Psoas muscle (tissue), 8 donors: ENCODE measurements around the gene TMEM250. TPM values are rescaled to one million over a fixed set of nuclear protein-coding genes. Genes with fewer than 3 reads are reported as not detected.

Source experiments
- ATAC-seq, 4 donors: fragments of 200-7000 bp; cut with Tn5 transposase; one replicate each; pipeline ENCODE4 v1.9.1; 2020; ENCODE audit warnings: moderate library complexity in 3 of 4, mild to moderate bottlenecking in 2 of 4
- DNase-seq, 2 donors: peaks; one replicate each; pipeline ENCODE4 v3.0.0-alpha.2; 2020
- H3K27ac ChIP-seq: fragments of 200-600 bp; one replicate; pipeline ENCODE4 v1.8.0; 2022
- H3K27me3 ChIP-seq, 3 donors: fragments of 200-600 bp in 1 of 3; one replicate each; pipeline versions ENCODE4 v1.6.1 to v1.8.0; 2013 to 2022; ENCODE audit warnings: low read length in 2 of 3, mild to moderate bottlenecking in 2 of 3, moderate library complexity in 1 of 3; ENCODE audit not compliant: insufficient read depth in 3 of 3
- H3K36me3 ChIP-seq, 2 donors: fragments of 200-600 bp in 1 of 2; one replicate each; pipeline versions ENCODE4 v1.6.1 to v1.8.0; 2013 to 2022; ENCODE audit warnings: low read depth in 1 of 2, mild to moderate bottlenecking in 1 of 2, moderate library complexity in 1 of 2; ENCODE audit not compliant: insufficient read depth in 1 of 2
- H3K4me1 ChIP-seq: fragments of 200-600 bp; one replicate; pipeline ENCODE4 v1.8.0; 2022
- H3K4me3 ChIP-seq: fragments of 200-600 bp; one replicate; pipeline ENCODE4 v1.8.0; 2022; ENCODE audit warnings: mild to moderate bottlenecking
- H3K9me3 ChIP-seq: fragments of 200-600 bp; one replicate; pipeline ENCODE4 v1.8.0; 2022
- WGBS, 3 donors: extraction: QIAGEN DNeasy Blood & Tissue Kit; methylation state at CpG; one replicate each; pipeline versions ENCODE4 v1.1.6 to v1.1.7; 2013; 5-methylcytosine and 5-hydroxymethylcytosine counted together
- intact Hi-C, 2 donors: fragments of 100-400 bp; cut with DNase I; formaldehyde crosslinking; loops; one replicate each; pipeline versions ENCODE4 v1.11.0 to v1.14.2; 2022
- polyA plus RNA-seq, 3 donors: library from polyadenylated mRNA; stranded (reverse); fragments of 200-250 nt; gene quantifications; one replicate each; pipeline ENCODE4 v1.2.3, GENCODE V29; 2013
- total RNA-seq, 4 donors: library from RNA; stranded (reverse); fragmentation: NEBNext Ultra II Directional in 2 of 4; extraction: Animal tissue kit (Norgen Biotek cat#: 25700) in 2 of 4; gene quantifications; one replicate each; pipeline versions ENCODE4 v1.2.1 to v1.2.4, GENCODE V29; 2021 to 2023
- TF ChIP-seq, protein P1 (sequence below): fragments of 200-600 bp; IDR thresholded peaks from one replicate; pipeline ENCODE4 v1.8.0; 2022; ENCODE audit warnings: antibody characterized with exemption
- donor health status: healthy with polysubstance abuse.
- donor health status: DM: no; HTN: no; CAD: no; lungs with moderate emphysema.
- donor health status: Bipolar disorder and iron deficiency.
- donor health status: healthy.
- donor health status: DM: yes; HTN: yes; CAD: no.
- donor health status: DM: no; HTN: no; CAD: no.
- donor health status: DM: no; HTN: no; CAD: no.
- donor health status: DM: yes; HTN: yes; CAD: no.

TMEM250 gene
- total and polyA plus RNA-seq, 7 donors: 17.3 to 49.5 (median 27.8) TPM

DNA sequence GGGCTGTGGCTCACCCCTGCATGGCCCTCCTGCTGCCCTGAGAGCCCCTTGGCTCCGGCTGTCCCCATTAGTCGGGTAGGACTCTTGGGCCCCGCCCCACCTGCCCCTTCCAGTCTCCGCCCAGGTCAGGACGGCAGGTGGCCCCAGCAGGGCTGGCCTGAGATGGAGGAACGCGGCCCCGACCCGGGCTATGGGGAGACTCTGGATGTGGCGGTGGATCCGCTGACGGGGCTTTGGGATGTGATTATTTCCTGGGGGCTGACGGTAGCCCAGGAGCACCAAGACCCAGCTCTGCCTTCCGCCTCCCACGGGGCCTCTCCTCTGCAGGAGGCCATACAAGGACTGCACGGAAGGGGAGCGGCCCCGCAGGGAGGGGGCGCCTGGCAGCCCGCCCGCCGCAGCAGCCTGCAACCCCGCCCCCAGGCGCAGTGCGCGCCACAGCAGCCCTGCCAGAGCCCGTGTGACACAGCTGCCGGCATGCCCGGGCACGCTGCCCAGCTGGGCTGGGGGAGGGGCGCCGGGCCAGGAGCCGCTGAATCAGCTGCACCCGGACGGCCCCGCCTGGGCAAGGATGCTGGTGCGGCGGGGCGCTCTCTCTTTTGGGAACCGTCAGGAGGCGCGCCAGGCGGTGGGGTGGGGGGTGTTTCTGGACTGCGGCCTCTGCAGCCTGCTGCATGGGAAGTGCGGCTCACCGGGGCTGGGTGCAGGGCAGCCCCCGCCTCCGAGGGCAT, 9.2 kb downstream of the TMEM250 start:
- DNase-seq (peak; percentile 96), ATAC-seq (peak; percentile 87 to 89 (median 88))
- TF ChIP-seq, protein P1, sequence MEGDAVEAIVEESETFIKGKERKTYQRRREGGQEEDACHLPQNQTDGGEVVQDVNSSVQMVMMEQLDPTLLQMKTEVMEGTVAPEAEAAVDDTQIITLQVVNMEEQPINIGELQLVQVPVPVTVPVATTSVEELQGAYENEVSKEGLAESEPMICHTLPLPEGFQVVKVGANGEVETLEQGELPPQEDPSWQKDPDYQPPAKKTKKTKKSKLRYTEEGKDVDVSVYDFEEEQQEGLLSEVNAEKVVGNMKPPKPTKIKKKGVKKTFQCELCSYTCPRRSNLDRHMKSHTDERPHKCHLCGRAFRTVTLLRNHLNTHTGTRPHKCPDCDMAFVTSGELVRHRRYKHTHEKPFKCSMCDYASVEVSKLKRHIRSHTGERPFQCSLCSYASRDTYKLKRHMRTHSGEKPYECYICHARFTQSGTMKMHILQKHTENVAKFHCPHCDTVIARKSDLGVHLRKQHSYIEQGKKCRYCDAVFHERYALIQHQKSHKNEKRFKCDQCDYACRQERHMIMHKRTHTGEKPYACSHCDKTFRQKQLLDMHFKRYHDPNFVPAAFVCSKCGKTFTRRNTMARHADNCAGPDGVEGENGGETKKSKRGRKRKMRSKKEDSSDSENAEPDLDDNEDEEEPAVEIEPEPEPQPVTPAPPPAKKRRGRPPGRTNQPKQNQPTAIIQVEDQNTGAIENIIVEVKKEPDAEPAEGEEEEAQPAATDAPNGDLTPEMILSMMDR: no peak
- H3K9me3 ChIP-seq: no peaks in the 10 kb centered on the region
- peaks cover 0 to 14% of the 10 kb centered on the region in 2 donors for H3K36me3 ChIP-seq
- peaks cover 46% of the 10 kb centered on the region for H3K4me1 ChIP-seq
- no peaks in the 10 kb centered on the region for H3K27me3 ChIP-seq
- peak overlapping the region; percentile 70 for H3K27ac ChIP-seq
- 1 to 2% (median 2%) methylated on average over 30 to 48 of the region's 48 CpGs for WGBS, 3 donors
- intact Hi-C loops: no loop called here
- peak overlapping the region; percentile 55 for H3K4me3 ChIP-seq

GRCh38 chr9:136108648-136109266, 9.9 kb downstream of the TMEM250 start:
- intact Hi-C loops: no loop called here
- TF ChIP-seq, protein P1: no peak

GRCh38 chr9:136107953-136108647, 10.6 kb downstream of the TMEM250 start:
- Histone ChIP-seq H3K4me3 (no peak overlapping the region), H3K27me3 (no peaks in the 10 kb centered on the region), H3K4me1 (peaks cover 52% of the 10 kb centered on the region), H3K9me3 (no peaks in the 10 kb centered on the region), H3K36me3 (peaks cover 0 to 1% of the 10 kb centered on the region in 2 donors), H3K27ac (peak overlapping the region; percentile 31)
- intact Hi-C loops: no loop called here
- DNase-seq (peak in 1 of 2 donors; percentile 60), ATAC-seq (peak in 1 of 4 donors; percentile 22)
- WGBS, 3 donors: 79 to 87% (median 84%) methylated on average over 29 of the region's 29 CpGs
- TF ChIP-seq, protein P1: no peak

More at GRCh38 chr9:136108648-136109266, 9.9 kb downstream of the TMEM250 start:
- H3K4me1 ChIP-seq: peaks cover 50% of the 10 kb centered on the region
- 75 to 80% (median 76%) methylated on average over 27 of the region's 27 CpGs for WGBS, 3 donors
- H3K27ac ChIP-seq: peak overlapping the region; percentile 70
- ATAC-seq (no peak), DNase-seq (no peak)
- H3K27me3 ChIP-seq: no peaks in the 10 kb centered on the region
- H3K9me3 ChIP-seq: no peaks in the 10 kb centered on the region
- H3K36me3 ChIP-seq: peaks cover 0 to 8% of the 10 kb centered on the region in 2 donors
- H3K4me3 ChIP-seq: peak overlapping the region; percentile 55

DNA sequence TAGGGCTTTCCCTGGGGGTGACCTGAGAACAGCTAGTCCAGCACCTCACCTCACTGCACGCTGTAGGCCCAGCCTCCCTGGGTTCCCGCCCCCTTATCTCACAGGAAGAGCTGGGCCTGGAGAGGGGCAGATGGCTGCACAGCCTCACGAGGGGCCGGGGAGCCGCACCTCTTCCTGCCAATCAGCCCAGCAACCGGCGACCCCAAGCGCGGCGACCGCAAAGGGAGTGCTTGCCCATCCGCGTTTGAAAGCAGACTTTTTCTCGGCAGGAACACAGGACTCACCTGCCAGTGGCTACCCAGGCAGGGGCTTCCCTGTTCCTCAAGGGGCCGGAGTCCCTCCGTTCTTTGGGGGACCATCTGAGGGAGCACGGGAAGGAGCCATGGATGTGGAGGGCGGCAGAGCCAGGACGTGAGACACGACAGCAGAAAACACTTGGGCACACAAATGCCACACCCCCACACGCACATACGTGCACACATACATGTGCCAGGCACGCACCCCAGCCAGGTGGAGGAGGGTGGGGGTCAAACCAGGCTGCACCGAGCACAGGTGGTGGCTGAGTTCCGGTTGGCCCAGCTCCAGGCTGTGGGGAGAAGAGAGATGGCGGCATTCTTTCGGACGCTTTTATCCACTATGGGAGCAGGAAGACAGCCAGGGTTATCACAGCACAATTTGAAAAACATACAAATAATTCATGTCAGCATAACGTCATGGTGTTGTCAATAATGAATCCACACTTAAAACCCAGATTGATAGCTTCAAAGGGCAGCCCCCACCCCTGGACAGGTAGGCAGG, 11.3 kb downstream of the TMEM250 start:
- no peak for ATAC-seq
- peak overlapping the region; percentile 31 for H3K27ac ChIP-seq
- WGBS, 3 donors: 64 to 75% (median 72%) methylated on average over 28 to 29 of the region's 29 CpGs
- no peak overlapping the region for H3K4me3 ChIP-seq
- H3K9me3 ChIP-seq: no peaks in the 10 kb centered on the region
- peak in 1 of 2 donors; percentile 66 for DNase-seq
- no peaks in the 10 kb centered on the region for H3K27me3 ChIP-seq
- intact Hi-C loops: no loop called here
- H3K4me1 ChIP-seq: peaks cover 52% of the 10 kb centered on the region
- H3K36me3 ChIP-seq: no peaks in the 10 kb centered on the region
- TF ChIP-seq, protein P1: no peak
